Smooth muscle cell of the brain vasculature (primary cell): ENCODE measurements around the gene JPH3.
"Not testable (repeated sequence)": the region's sequence is repeated elsewhere in the genome, so short reads cannot be mapped to it uniquely, and the experiment has no call there.

Experiments used
- DNase-seq: peaks from one replicate; pipeline ENCODE4 v3.0.0-alpha.2; 2012; ENCODE audit warnings: low read depth, low spot score

JPH3 gene

DNA sequence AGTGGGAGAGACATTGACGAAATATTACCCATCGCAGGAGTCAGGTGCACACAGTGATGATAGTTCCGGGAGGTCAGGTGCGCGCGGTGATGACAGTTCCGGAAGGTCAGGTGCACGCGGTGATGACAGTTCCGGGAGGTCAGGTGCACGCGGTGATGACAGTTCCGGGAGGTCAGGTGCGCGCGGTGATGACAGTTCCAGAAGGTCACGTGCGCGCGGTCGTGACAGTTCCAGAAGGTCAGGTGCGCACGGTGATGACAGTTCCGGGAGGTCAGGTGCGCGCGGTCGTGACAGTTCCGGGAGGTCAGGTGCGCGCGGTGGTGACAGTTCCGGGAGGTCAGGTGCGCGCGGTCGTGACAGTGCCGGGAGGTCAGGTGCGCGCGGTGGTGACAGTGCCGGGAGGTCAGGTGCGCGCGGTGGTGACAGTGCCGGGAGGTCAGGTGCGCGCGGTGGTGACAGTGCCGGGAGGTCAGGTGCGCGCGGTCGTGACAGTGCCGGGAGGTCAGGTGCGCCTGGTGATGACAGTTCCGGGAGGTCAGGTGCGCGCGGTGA is 78.8 kb downstream of the JPH3 start:
- DNase-seq, result not testable (repeated sequence)

GRCh38 chr16:87681981-87682570 is 79.8 kb downstream of the JPH3 start:
- DNase-seq, result no peak

GRCh38 chr16:87682852-87683399 is 80.6 kb downstream of the JPH3 start:
- no peak for DNase-seq

DNA sequence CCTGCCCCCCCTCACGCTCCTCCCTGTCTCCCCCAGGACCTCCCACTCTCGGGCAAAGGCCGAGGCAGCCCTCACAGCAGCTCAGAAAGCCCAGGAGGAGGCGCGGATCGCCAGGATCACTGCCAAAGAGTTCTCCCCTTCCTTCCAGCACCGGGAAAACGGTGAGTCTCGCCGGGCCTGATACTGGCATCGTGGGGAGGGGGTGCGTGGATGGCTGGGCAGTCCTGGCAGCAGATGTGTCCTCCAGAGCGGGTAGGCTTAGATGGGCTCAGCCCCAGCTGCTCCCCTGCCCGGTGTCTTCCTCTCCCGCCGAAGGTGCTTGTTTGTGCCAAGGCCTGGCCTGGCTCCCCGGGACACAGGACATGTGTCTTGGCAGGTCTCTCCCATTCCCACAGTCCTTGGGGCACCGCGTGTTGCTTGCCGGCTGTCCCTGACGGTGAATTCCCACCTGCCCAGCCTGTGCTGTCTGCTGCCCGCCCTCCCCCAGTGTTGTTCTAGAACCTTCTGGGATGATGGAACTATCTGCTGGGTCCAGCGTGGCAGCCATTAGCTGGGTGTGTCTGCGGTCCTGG is 81.9 kb downstream of the JPH3 start:
- no peak for DNase-seq

DNA sequence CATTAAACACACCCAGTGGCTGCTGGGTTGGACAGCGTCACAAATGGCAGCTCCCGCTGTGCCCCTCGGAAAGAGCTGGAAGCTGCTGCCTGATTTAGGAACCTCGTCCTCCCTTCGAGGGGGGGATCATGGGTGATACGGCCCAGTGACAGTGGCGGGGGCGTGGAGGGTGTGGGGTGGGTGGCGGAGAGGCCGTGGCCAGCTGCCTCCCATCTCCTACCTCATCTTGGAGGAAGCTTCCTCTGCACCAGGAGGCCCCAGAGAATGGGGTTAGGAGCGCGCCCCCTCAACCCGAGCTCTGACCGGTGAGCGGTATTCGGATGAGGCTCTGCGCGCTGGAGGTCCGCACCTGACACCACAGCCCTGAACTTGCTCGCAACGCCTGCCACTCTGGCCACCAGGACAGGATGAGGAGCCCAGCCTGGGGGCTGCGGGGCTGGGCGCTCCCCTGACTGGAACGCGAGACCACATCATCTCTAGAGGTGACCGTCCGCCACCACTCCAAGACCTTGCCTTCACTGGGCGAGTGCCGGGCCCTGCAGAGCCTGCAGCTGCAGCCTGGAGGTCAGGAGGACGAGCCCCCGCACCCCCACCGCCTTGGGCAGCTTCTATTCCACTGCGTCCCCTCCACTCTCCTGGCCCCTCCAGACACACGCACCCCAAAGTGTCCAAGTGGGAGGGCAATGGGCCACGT is 82.5 kb downstream of the JPH3 start:
- DNase-seq, result no peak

GRCh38 chr16:87685405-87685755 is 83.1 kb downstream of the JPH3 start:
- DNase-seq, result no peak

DNA sequence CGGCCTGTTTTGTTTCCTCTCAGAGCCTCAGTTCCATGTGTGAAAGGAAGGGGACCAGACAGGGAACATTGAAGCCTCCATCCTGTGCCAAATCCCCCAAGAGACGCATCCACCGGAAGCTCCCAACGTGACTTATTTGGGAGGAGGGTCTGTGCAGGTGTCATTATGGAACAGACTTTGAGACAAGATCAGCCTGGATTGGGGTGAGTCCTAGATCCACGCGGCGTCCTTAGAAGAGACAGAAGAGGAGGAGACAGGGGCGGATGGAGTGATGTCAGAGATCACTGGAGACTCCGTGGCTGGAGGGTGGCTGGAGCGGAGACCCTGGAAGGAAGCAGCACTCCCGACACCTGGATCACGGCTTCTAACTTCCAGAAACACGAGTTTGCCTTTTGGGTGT is 83.5 kb downstream of the JPH3 start:
- no peak for DNase-seq

- no peak for DNase-seq
These were observed 84.4 kb downstream of the JPH3 start for GRCh38 chr16:87686697-87687096.

DNA sequence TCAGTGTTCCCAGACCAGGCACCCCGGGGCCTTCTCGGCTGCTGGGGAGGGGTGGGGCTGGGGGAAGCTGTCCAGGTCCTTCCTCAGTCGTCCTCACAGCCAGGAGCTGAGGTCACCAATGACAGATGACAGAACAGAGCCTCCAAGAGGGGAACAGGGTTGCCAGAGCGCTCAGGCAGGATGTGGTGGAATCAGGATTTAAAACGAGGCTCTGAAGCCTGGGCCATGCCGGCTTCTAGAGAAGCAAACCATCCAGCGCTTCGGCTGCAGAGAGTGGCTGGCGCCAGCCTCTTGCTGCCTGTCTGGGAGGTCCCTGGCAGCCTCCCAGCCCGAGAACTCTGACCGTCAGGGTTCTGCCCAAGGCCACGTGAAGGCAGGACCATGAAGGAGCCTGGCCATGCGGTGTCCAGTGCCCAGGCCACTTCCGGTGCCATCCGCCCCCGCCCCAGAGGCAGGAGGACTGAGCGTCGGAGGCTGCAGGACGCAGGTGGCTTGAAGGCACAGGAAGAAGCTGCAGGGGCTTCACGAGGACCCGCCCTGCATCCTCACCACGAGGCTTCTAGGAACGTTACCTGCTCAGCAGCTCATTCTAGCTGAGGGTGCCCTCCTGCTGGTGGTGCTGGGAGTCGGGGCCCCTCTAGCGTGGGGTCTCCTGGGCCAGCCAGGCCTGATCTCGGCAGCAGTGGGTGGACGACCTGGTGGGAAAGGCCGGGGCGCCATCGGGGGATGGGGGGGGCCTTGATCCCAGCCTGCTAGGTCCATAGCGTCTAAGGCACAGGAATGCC is 85.0 kb downstream of the JPH3 start:
- DNase-seq, result no peak

DNA sequence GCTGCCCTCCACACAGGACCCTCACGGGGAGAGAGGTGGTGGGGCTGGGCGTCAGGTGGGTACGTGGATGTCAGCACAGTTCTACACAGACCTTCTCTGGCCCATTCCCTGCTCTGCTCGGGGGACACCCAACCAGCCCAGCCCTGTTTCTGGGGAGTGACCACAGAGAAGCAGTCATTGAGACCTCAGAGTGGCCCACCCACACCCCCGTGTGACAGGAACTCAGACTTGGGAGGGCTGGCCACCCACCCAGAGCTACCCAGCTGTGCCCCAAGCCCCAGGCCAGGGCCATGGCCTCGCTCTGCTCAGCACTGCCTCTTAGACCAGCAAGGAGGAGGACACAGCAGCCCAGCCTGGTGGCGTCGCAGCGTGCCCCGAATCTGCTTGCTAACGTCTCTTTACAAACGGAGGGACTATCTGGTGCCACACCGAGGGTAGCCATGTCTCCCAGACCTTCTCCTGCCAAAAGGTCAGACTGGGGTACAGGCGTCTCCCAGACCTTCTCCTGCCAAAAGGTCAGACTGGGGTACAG is 85.8 kb downstream of the JPH3 start:
- no peak for DNase-seq

DNA sequence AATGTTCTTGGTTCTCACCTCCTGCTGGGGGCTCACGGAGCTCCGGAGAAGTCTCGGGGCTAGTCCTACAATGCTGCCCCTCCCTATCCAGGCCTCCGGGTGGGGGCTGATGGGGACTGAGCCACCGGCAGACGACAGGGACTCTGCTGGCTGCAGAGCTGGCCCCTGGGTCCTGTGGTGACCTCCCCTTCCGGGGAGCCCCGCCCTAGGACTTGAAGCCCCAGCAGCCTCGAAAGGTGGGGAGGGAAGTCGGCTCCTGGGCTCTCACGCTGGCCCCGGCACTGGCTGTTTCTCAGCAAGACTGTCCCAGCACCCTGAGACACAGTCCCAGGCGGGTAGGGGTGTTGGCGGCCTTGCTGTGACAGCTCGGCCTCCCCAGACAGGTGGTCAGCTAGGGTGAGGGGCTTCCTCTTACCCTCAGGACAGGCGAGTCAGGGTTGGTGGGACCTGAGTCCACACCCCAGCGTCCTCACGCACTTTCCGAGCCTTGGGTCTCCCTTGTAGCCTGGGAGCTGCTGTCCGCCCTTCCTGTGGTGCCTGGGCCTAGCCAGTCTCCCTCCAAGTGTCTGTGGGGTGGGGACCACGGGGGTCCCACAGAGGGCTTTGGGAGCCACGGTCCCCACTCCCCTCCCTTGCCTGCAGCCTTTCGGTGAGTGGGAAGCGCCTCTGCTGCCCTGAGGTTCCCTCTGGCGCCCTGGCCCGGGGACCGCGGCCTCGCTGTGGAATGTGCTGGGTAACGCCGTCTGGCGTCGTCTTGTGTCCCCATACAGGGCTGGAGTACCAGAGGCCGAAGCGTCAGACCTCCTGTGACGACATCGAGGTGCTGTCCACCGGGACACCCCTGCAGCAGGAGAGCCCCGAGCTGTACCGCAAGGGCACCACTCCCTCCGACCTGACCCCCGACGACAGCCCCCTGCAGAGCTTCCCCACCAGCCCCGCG is 86.8 kb downstream of the JPH3 start:
- DNase-seq, result no peak

- DNase-seq, result no peak
These were observed 87.7 kb downstream of the JPH3 start for GRCh38 chr16:87689956-87690465.

DNA sequence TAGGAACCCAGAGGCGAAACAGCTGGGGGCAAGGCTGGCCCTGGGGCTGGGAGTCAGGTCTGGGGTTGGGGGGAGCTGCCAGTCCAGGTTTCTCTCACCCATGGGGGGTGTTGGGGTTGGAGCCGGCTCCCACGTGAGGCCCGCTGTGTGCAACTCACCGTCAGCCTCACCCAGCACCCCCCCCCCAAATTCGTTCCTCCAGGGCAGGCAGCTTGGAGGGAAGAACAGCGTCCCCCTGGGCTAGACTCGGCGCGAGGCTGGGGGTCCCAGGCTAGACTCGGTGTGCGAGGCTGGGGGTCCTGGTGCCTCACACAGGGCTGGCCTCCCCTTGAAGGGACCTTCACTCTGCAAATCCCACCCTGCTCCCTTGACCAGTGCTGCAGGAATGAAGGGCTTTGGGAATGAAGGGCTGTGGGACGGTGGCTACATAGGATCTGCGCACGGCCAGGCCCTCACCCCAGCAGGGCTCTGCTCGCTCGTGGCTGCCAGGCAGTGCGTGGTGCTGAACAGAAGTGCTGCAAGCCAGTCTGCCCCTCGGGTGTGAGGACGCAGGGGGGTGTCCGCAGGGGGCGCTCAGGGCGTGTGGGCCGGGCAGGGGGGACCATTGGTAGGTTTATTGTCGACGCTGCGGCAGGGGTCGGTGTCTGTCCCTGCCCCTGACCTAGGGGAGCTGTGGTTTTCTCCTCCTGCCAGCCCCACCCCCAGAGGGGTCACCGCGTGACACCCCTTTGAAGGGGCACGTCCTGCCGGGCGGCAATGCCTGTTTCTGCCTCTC is 88.8 kb downstream of the JPH3 start:
- no peak for DNase-seq

- no peak for DNase-seq
These were observed 89.4 kb downstream of the JPH3 start for GRCh38 chr16:87691686-87692079.

DNA sequence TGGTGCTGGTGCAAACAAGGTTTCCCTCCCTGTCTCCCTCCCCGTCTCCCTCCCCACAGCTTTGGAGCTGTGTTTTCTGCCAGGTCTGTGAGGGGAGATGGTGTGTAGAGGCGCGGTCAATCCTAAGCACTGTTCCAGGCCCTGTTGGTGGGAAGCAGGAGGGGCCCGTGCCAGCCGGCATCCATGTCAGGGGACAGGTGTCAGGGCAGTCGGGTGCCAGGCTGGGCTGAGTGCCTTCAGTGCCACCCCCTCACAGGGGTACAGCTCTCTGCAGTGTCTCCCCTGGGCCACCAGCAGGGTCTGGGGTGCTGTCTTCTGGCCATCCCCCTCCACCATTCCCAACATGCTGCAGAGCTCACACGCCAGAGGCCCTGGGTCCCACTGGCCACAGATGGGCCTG is 89.9 kb downstream of the JPH3 start:
- DNase-seq, result no peak

DNA sequence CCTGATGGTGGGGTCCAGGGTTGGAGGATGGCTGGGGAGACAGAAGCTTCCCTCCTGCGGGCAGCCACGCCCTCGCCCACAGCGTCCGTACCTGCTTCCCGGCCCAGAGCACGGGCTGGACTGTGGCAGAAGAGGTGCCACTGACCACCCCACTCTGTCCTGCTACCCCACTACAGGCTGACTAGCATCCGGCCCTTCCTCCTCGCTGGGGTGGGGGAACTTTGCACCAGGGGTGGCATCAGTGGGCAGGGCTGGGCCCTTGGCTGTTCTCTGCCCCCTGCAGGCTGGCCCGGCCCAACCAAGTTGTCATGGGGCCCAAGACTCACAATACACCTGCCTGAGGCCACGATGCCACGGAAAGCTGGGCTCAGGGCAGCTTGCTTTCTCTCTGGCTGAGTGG is 90.4 kb downstream of the JPH3 start:
- no peak for DNase-seq

DNA sequence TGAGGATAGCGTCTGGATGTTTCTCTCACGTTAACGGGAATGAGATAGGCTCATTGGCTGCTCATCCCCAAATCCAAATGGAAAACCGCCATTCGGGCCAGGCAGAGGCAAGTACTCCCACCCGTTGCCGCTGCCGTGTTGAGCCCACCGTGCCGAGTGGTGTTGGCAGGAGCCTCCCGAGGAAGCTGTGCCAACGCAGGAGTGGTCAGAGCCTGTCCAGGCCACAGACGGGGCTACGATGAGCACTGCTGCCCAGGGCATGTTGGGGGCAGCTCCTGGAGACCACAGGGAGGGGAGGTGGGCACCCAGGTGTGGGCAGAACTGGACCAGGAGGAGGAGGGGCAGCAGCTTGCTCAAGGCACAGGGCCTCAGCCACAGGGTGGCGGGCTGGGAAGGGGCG is 91.5 kb downstream of the JPH3 start:
- no peak for DNase-seq

DNA sequence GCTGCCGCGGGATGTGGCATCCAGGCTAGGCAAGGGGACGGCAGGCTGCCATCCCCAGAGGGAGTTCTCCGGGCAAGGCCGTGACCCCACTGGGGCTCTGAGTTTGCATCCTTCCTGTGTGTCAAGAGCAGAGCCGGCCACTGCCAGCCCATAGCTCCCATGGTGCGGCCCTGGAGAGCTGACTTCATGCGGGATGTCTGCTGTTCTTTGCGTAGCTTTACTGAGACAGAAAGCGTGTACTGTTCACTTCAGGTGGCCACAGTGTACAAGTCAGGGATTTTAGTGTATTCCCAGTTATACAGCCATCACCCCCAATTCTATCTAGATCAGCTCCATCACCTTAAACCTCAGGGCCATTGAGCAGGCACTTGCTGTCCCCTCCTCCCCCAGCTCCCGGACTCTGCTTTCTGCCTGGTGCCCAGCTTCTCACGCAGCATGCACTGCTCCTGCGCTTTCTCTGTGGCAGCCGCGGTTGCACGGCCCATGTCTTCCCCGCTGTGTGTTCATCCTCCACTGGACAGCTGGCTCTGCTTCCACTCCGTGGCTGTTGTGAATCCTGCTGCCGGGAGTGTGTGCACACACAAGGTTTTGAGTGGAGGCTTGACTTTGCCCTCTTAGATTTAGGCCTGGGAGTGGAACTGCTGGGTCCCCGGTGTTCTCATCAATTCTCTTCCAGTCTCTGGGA is 92.3 kb downstream of the JPH3 start:
- no peak for DNase-seq

DNA sequence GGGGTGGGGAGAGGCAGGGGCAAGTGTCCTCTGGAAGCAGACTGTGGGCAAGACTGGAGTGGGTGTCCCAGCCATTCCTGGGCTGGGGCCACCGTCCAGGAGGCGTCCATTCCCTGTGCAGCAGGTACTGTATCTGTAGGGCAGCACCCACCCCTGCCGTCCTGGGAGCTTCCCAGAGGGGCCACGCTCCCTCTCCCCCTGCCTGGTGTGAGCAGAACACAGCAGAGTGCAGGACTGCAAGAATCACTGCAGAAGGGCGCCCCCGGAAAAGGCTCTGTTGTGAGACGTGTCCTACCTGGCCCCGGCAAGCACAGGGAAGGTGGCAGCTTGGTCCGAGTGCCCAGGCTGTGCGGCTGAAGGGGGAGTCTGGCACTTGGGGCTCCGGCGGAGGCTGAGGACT is 93.2 kb downstream of the JPH3 start:
- DNase-seq, result no peak
